GM12878 (cell line): ENCODE measurements around the gene CWF19L2. TPM values are rescaled to one million over a fixed set of nuclear protein-coding genes. Genes with fewer than 3 reads are reported as not detected.

Source experiments
- ATAC-seq: fragments of 200-7000 bp; cut with Tn5 transposase; 3 replicates; pipeline ENCODE4 v1.9.1; 2020; ENCODE audit warnings: mild to moderate bottlenecking, moderate library complexity
- BruUV-seq: library from RNA; stranded (reverse); fragments of 400-500 nt; replicated peaks from 2 replicates; lab custom pipeline; 2021; lab: Mats Ljungman, UMichigan
- CTCF ChIA-PET: fragments of 300-600 bp; sonication (Branson Sonifier 250); formaldehyde crosslinking; extraction: SDS; loops from one replicate; lab custom pipeline; 2021; ENCODE audit warnings: inconsistent platforms; lab: Yijun Ruan, JAX
- POLR2A ChIA-PET: fragments of 350-600 bp; formaldehyde crosslinking; extraction: SDS; loops from one replicate; lab custom pipeline; 2021; ENCODE audit warnings: inconsistent platforms; lab: Charles Lee
- RAD21 ChIA-PET: fragments of 300-600 bp; sonication (Branson Sonifier 250); formaldehyde crosslinking; loops from one replicate; lab custom pipeline; 2023; ENCODE audit warnings: antibody characterized with exemption; ENCODE audit not compliant: unreplicated experiment; lab: Charles Lee
- SMC1A ChIA-PET: fragments of 300-600 bp; sonication (Branson Sonifier 250); formaldehyde crosslinking; loops from one replicate; lab custom pipeline; 2023; ENCODE audit not compliant: unreplicated experiment, uncharacterized antibody; lab: Charles Lee
- DNase-seq: peaks from one replicate; pipeline ENCODE4 v3.0.0-alpha.2; 2011; ENCODE audit warnings: low read depth, low spot score
- FAIRE-seq: peaks from 3 replicates; lab custom pipeline; 2011; peaks lifted over from hg19 to GRCh38; lab: Jason Lieb, UNC
- H2AFZ ChIP-seq: 2 replicates; pipeline ENCODE4 v1.6.0; 2011; ENCODE audit warnings: low read depth, low read length, control low read depth; ENCODE audit not compliant: control insufficient read depth
- H3K27ac ChIP-seq: 2 replicates; pipeline ENCODE4 v1.5.1; 2011; ENCODE audit warnings: control low read depth; ENCODE audit not compliant: control insufficient read depth, insufficient read depth
- H3K27me3 ChIP-seq, 2 experiments: replicated peaks in 1 of 2; 2 replicates each; pipeline versions ENCODE4 v1.6.0 to v1.6.1; 2011; ENCODE audit warnings: low read length in 1 of 2; ENCODE audit not compliant: control insufficient read depth in 2 of 2, insufficient read depth in 2 of 2
- H3K36me3 ChIP-seq, 2 experiments: 2 replicates each; pipeline ENCODE4 v1.5.1; 2011; ENCODE audit warnings: low read length in 1 of 2; ENCODE audit not compliant: control insufficient read depth in 2 of 2, insufficient read depth in 2 of 2
- H3K4me1 ChIP-seq: 2 replicates; pipeline ENCODE4 v1.6.1; 2011; ENCODE audit warnings: mild to moderate bottlenecking, low read length, moderate library complexity, mixed read lengths; ENCODE audit not compliant: control insufficient read depth, insufficient read depth
- H3K4me2 ChIP-seq: 2 replicates; pipeline ENCODE4 v1.6.0; 2011; ENCODE audit warnings: control low read depth; ENCODE audit not compliant: control insufficient read depth, insufficient read depth
- H3K4me3 ChIP-seq: fragments of 200-600 bp; sonication (generic); 2 replicates; pipeline ENCODE4 v1.5.1; 2016
- H3K79me2 ChIP-seq: 2 replicates; pipeline ENCODE4 v1.6.0; 2011; ENCODE audit warnings: low read length; ENCODE audit not compliant: control insufficient read depth, insufficient read depth
- H3K9ac ChIP-seq: 2 replicates; pipeline ENCODE4 v1.8.0; 2011; ENCODE audit warnings: low read length, control low read depth, mixed read lengths; ENCODE audit not compliant: control insufficient read depth, insufficient read depth
- H3K9me3 ChIP-seq: replicated peaks from 3 replicates; pipeline ENCODE4 v1.5.1; 2011; ENCODE audit warnings: mild to moderate bottlenecking, low read length; ENCODE audit not compliant: control insufficient read depth, insufficient read depth
- H4K20me1 ChIP-seq: 2 replicates; pipeline ENCODE4 v1.6.0; 2011; ENCODE audit not compliant: control insufficient read depth, insufficient read depth
- ASH2L ChIP-seq: fragments of 300-600, 200-600 bp; sonication (generic); IDR thresholded peaks from 2 replicates; pipeline ENCODE4 v1.6.1; 2017; ENCODE audit warnings: low read depth, mild to moderate bottlenecking, borderline replicate concordance
- BCL11A ChIP-seq: IDR thresholded peaks from 2 replicates; pipeline ENCODE4 v1.6.1; 2011; ENCODE audit warnings: low read depth, low read length
- CHD4 ChIP-seq: fragments of 200-600 bp; sonication (generic); IDR thresholded peaks from 2 replicates; pipeline ENCODE4 v1.6.1; 2016; ENCODE audit warnings: mild to moderate bottlenecking
- DPF2 ChIP-seq: fragments of 450-650 bp; IDR thresholded peaks from 2 replicates; pipeline ENCODE4 v1.6.1; 2017; ENCODE audit warnings: mild to moderate bottlenecking
- JUND ChIP-seq: IDR thresholded peaks from 2 replicates; pipeline ENCODE4 v1.6.1; 2012; ENCODE audit warnings: low read depth, mild to moderate bottlenecking, low read length, improper control_type of control experiment, moderate library complexity
- KLF5 ChIP-seq: fragments of 450-650 bp; IDR thresholded peaks from 2 replicates; pipeline ENCODE4 v1.6.1; 2014; ENCODE audit warnings: mild to moderate bottlenecking; ENCODE audit not compliant: partially characterized antibody
- RAD51 ChIP-seq: fragments of 450-650 bp; IDR thresholded peaks from 2 replicates; pipeline ENCODE4 v1.6.1; 2016; ENCODE audit warnings: moderate library complexity, mild to moderate bottlenecking, inconsistent platforms
- SP1 ChIP-seq: IDR thresholded peaks from one replicate; pipeline ENCODE4 v1.6.1; 2011; ENCODE audit warnings: low read depth, low read length
- SREBF2 ChIP-seq: IDR thresholded peaks from 2 replicates; pipeline ENCODE4 v1.6.1; 2012; ENCODE audit warnings: mild to moderate bottlenecking, low read length
- TCF3 ChIP-seq: IDR thresholded peaks from 2 replicates; pipeline ENCODE4 v1.6.1; 2012; ENCODE audit warnings: low read depth, mild to moderate bottlenecking, low read length, borderline replicate concordance; ENCODE audit not compliant: insufficient read depth
- ZNF622 ChIP-seq: fragments of 450-650 bp; IDR thresholded peaks from 2 replicates; pipeline ENCODE4 v1.6.1; 2017; ENCODE audit warnings: mild to moderate bottlenecking, inconsistent platforms
- WGBS: methylation state at CpG from one replicate; pipeline ENCODE4 v1.1.6; 2016; ENCODE audit warnings: low lambda C conversion rate; ENCODE audit not compliant: insufficient replicate concordance, insufficient coverage; ENCODE audit errors: missing lambda C conversion rate; 5-methylcytosine and 5-hydroxymethylcytosine counted together
- in situ Hi-C: fragments of 300-500 bp; cut with MboI; formaldehyde crosslinking; loops from 9 replicates; pipeline ENCODE4 v1.14.3; 2018; ENCODE audit warnings: mixed read lengths
- intact Hi-C: fragments of 100-400 bp; cut with micrococcal nuclease; formaldehyde crosslinking; loops from one replicate; pipeline ENCODE4 v1.14.2; 2022; ENCODE audit not compliant: unreplicated experiment
- polyA plus RNA-seq, 11 experiments: library from polyadenylated mRNA; depleted of rRNA in 4 of 11; unstranded in 6 of 11; stranded (reverse) in 5 of 11; fragments of >200 nt; fragmentation: Nextera tagmentation in 4 of 11; fragmentation: Illumina TruSeq in 1 of 11; extraction: Ambion mirVana in 4 of 11; extraction: Trizol in 1 of 11; gene quantifications; 1 replicate in 1 of 11; 2 replicates in 10 of 11; pipeline versions ENCODE4 v1.2.1 to v1.2.3, GENCODE V29; 2011 to 2016; ENCODE audit warnings: inconsistent platforms in 2 of 11, missing spikeins in 2 of 11, low read depth in 1 of 11
- total RNA-seq, 4 experiments: library from RNA; depleted of rRNA in 3 of 4; stranded (reverse); fragments of >200 nt in 3 of 4; fragmentation: Illumina TruSeq in 1 of 4; extraction: Trizol in 1 of 4; gene quantifications; 2 replicates each; pipeline versions ENCODE4 v1.2.1 to v1.2.3, GENCODE V29; 2013 to 2021
- TF ChIP-seq, protein P1 (sequence below): IDR thresholded peaks from 2 replicates; pipeline ENCODE4 v1.6.1; 2011; ENCODE audit warnings: borderline replicate concordance, low read depth, mild to moderate bottlenecking, moderate library complexity, mixed read lengths, low read length; ENCODE audit not compliant: insufficient read depth; ENCODE audit errors: extremely low read length
- TF ChIP-seq, protein P2 (sequence below): fragments of 450-650 bp; formaldehyde crosslinking; IDR thresholded peaks from 2 replicates; pipeline ENCODE4 v1.5.0; 2022; ENCODE audit warnings: mild to moderate bottlenecking, missing genetic modification characterization

Gene CWF19L2
- total and polyA plus RNA-seq, 10 of the 15 experiments (the other 5 are each of a cell fraction or from before 2014, with no cell fraction given), result 4.5 to 18.8 (median 7.2) TPM

DNA sequence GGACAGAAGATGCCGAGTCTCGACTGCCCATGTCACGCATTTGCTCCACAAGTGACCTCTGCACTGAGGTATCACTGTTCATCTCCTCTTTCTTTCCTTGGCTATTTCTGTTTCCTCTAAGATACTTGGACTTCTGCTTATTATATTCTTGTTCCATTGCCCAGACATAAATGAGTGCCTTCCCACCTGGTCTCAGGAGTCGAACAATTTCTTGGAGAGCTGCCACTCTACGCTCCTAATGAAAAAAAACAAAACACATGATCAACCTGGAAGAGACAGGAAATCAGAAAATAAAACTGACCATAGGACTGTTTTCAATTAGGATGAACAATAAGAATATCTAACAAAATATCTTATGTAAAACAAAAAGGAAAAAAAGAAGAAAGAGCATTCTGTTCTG lies 47.4 kb upstream of the CWF19L2 start (continued):
- no peak for TF ChIP-seq CHD4
- TF ChIP-seq, protein P1, sequence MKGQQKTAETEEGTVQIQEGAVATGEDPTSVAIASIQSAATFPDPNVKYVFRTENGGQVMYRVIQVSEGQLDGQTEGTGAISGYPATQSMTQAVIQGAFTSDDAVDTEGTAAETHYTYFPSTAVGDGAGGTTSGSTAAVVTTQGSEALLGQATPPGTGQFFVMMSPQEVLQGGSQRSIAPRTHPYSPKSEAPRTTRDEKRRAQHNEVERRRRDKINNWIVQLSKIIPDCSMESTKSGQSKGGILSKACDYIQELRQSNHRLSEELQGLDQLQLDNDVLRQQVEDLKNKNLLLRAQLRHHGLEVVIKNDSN, result no peak
- TF ChIP-seq SREBF2, result no peak
- TF ChIP-seq BCL11A, result no peak

DNA sequence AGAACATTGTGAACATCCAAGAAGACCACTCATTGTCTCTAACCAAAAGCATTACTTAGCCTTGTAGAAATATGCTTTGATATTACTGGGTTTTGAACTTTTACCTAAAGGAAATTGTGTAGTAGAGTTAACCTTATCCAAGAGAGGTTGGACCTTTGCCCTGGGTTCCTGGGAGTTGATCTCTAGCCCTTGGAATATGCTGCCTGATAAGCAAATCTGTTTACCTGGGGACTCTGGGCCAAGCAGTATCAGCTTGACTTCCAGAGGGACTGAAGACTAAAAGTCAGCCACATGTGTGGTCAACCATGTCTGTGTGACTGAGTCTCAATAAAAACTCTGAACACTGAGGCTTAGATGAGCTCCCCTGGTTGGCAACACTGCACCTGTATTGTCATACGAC lies 44.1 kb upstream of the CWF19L2 start:
- Histone ChIP-seq H3K4me3 (no peak overlapping the region), H3K4me1 (no peaks in the 10 kb centered on the region), H3K4me2 (no peak overlapping the region), H3K27ac (no peak overlapping the region), H3K27me3 (no peaks in the 10 kb centered on the region), H3K36me3 (peaks cover 1 to 4% of the 10 kb centered on the region in 2 experiments; a peak in 2 of 4 replicates), H4K20me1 (no peaks in the 10 kb centered on the region), H2AFZ (no peak overlapping the region), H3K9ac (no peak overlapping the region), H3K9me3 (peaks cover 4% of the 10 kb centered on the region; the same call in 1 of the 3 replicates), H3K79me2 (no peaks in the 10 kb centered on the region)
- intact Hi-C loops (no loop called here), in situ Hi-C loops (no loop called here)
- DNase-seq, result no peak
- no TSS peak for BruUV-seq
- SMC1A ChIA-PET, result interaction anchor here (1.6 kb wide), 1 partner anchor 9 kb away, joined by 4 read pairs; no protein-coding TSS in a partner anchor
- FAIRE-seq, result no peak
- no peak for ATAC-seq
- CTCF ChIA-PET, result interaction anchor here (0.7 to 1.6 kb wide), 2 partner anchors 9 to 188 kb away, joined by 3 to 4 read pairs; no protein-coding TSS in a partner anchor
- WGBS, result 88% methylated on average over 1 of the region's 1 CpG
- TF ChIP-seq JUND, result no peak
- no peak for TF ChIP-seq SP1
- TF ChIP-seq RAD51, result no peak
- no peak for TF ChIP-seq DPF2
- no peak for TF ChIP-seq KLF5
- TF ChIP-seq ZNF622, result no peak
- no peak for TF ChIP-seq TCF3
- TF ChIP-seq ASH2L, result no peak
- TF ChIP-seq, protein P2, sequence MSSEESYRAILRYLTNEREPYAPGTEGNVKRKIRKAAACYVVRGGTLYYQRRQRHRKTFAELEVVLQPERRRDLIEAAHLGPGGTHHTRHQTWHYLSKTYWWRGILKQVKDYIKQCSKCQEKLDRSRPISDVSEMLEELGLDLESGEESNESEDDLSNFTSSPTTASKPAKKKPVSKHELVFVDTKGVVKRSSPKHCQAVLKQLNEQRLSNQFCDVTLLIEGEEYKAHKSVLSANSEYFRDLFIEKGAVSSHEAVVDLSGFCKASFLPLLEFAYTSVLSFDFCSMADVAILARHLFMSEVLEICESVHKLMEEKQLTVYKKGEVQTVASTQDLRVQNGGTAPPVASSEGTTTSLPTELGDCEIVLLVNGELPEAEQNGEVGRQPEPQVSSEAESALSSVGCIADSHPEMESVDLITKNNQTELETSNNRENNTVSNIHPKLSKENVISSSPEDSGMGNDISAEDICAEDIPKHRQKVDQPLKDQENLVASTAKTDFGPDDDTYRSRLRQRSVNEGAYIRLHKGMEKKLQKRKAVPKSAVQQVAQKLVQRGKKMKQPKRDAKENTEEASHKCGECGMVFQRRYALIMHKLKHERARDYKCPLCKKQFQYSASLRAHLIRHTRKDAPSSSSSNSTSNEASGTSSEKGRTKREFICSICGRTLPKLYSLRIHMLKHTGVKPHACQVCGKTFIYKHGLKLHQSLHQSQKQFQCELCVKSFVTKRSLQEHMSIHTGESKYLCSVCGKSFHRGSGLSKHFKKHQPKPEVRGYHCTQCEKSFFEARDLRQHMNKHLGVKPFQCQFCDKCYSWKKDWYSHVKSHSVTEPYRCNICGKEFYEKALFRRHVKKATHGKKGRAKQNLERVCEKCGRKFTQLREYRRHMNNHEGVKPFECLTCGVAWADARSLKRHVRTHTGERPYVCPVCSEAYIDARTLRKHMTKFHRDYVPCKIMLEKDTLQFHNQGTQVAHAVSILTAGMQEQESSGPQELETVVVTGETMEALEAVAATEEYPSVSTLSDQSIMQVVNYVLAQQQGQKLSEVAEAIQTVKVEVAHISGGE, result no peak
- POLR2A ChIA-PET, result no interaction called here
- RAD21 ChIA-PET, result no interaction called here
